HEK293T (cell line): ENCODE data around the gene LRP1B.

Experiments
- CTBP1 ChIP-seq: fragments of 450-650 bp; IDR thresholded peaks from 2 replicates; pipeline ENCODE4 v1.6.1; 2016; ENCODE audit warnings: borderline replicate concordance
- FOXK2 ChIP-seq: fragments of 450-650 bp; IDR thresholded peaks from 2 replicates; pipeline ENCODE4 v1.6.1; 2016; ENCODE audit warnings: mild to moderate bottlenecking
- FOXM1 ChIP-seq: fragments of 450-650 bp; IDR thresholded peaks from 2 replicates; pipeline ENCODE4 v1.6.1; 2017; ENCODE audit warnings: mild to moderate bottlenecking, borderline replicate concordance
- TF ChIP-seq, protein P1 (sequence below): fragments of 450-650 bp; IDR thresholded peaks from 2 replicates; pipeline ENCODE4 v1.6.1; 2016

DNA sequence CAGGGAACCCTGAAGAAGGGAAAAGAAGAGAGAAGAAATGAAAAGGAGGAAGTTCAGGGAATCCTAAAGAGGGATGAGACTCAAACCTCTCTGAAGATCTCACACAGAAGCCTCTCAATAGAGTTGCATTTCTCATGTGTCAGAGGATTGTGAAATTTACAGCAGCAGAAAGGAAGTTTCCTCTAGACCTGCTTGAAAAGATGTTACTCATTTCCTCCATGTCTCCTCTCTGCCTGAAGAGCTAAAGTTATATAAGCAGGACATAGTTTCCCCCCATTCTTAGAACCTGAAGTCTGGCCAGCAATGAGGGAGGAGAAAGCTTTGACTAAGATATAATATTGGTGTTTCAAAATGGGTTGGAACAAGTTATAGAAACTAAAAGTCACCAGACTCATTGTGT lies 1155.6 kb downstream of the LRP1B start:
- no peak for TF ChIP-seq FOXK2
- no peak for TF ChIP-seq CTBP1
- TF ChIP-seq FOXM1 = no peak
- TF ChIP-seq, protein P1, sequence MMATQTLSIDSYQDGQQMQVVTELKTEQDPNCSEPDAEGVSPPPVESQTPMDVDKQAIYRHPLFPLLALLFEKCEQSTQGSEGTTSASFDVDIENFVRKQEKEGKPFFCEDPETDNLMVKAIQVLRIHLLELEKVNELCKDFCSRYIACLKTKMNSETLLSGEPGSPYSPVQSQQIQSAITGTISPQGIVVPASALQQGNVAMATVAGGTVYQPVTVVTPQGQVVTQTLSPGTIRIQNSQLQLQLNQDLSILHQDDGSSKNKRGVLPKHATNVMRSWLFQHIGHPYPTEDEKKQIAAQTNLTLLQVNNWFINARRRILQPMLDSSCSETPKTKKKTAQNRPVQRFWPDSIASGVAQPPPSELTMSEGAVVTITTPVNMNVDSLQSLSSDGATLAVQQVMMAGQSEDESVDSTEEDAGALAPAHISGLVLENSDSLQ = no peak
